Stimulated activated CD8-positive, alpha-beta memory T cell treated with anti-CD3 and anti-CD28 coated beads, Interleukin-12 subunit alpha, Interleukin-12 subunit beta, amount 100 ng/mL, for 1 hour (primary cell): ENCODE data around the gene NOTCH3.

Experiments
- DNase-seq: peaks from one replicate; pipeline ENCODE4 v3.0.0-alpha.2; 2020; ENCODE audit warnings: low read depth

Gene NOTCH3

DNA sequence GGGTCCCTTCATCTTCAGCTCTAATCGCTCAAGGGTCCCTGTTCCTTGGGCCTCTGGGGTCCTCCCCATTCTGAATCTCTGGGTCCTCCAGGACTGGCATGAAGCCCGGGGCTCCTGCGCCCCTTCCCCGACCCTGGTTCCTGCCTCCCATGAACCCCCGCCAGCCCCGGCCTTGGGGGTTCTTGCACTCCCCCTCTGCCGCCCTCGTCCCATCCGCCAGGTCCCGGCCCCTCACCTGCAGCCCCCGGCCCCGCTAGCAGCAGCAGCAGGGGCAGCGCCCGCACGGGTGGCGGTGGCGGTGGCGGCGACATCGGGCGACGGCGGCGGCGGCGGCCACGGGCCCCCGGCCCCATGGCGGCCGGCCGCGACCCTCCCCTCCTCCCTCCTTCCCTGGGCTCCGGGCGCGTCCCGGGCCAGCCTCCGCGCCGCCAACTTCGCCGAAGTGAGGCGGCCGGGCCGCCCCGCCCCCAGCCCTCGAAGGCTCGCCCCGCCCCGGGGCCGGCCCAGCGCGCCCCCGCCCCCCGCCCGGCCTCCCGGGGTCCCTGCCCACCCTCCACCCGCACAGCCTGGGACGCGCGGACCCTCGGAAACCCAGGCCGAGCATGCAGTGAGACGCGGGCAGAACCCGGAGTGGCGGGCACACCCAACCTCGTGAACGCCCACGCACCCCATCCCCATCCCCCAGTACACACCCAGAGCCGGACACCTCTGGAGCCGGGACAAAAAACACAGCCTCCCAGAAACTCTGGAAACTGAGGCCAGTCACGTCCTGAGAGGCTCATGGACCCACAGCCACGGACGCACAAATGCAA is at the start of gene NOTCH3:
TSS of gene NOTCH3 (minus strand) at position 443 of the 812 bp plus-strand sequence. CDS start at position 353, 90 bp downstream.
- DNase-seq: no peak

DNA sequence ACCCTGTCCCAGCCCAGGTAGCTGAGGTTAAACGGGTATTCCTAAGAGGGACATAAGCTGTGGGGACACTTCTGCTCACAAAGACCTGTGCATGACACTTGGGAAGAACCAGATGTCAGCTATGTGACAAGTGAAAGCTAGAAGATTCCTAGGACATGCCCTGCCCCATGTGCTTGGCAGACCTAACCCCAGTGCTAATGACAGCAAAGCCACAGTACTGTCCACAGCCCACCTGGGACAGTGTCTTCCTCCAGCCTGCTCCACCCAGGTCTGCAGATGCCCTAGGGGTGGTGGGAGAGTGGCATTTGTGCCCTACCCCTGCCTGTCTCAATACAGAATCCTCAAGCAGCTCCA is 49.8 kb upstream of the NOTCH3 start:
- DNase-seq: no peak

- DNase-seq: no peak
Measured at GRCh38 chr19:15249972-15250639, 49.3 kb upstream of the NOTCH3 start.

DNA sequence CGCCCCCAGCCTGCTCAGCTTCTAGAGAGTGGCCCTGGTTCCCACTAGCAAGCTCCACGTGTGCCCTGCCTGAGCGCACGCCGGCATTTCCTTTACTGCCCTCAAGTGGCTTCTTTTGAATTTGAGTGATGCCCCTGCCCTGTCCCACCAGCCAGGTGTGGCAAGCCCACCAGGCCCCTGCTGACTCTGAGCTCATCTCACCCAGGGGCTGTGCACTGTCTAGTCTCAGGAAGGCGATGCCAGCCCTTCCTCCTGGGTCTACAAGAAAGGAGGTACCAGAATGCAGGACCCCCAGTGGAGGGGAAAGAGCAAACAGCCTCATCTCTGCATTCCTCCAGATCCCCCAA is 48.7 kb upstream of the NOTCH3 start:
- DNase-seq: no peak

GRCh38 chr19:15248648-15249527 is 48.1 kb upstream of the NOTCH3 start:
- DNase-seq: no peak

GRCh38 chr19:15248106-15248505 is 47.3 kb upstream of the NOTCH3 start:
- DNase-seq: no peak

DNA sequence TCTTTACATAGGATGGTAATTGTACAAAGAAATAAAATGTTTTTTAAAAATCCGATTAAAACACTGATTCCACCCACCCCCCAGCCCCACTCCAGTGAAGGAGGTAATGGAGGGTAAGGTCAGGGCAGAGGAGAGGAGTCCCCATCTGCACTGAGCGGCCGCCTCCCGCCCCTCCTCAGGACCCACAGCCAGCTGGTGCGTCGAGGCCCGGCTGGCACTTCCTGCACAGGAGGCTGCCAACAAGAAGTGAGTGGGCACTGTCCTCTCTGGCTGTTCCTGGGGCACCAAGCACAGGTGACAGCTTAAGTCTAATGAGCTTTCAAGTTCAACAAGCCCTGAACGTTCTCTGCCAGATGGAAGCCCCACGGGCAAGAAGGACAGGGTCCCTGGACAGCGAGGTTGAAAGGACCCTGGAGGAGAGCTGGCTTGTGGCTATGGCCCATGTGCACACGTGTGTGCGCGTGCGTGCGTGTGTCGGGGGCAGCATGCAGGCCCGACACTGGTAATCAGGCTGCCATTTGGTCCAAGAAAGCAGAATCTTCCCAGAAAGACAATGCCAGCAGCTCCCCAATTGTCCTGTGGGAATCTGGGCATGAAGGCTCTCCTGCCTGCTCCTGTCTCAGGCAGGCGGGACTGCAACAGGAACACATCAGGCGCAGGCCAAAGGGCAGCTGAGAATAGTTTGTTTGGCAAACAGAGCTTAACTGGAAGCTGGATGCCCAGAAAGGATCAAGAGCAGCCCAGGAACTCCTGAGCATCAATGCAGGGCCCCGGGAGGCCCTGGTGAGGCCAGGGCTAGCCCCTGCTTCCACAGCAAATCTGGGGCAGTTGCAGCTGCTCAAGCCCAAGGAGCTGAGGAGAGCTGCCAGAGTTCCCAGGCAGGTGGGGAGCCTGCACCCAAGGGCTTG is 46.6 kb upstream of the NOTCH3 start:
- no peak for DNase-seq

DNA sequence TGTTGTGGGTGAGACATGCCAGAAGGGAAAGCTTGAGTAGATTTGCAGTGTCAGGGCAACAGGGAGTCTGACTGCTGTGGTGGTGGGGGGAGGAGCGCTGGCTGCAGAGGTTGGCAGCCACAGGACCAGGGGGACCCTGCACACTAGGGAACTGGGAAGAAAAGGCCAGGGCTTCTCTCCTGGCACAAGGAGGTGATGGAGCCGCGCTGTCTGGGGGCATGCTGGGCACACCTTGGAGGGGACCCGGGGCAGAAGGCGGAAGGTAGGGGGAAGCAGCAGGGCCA is 45.3 kb upstream of the NOTCH3 start:
- DNase-seq: no peak

DNA sequence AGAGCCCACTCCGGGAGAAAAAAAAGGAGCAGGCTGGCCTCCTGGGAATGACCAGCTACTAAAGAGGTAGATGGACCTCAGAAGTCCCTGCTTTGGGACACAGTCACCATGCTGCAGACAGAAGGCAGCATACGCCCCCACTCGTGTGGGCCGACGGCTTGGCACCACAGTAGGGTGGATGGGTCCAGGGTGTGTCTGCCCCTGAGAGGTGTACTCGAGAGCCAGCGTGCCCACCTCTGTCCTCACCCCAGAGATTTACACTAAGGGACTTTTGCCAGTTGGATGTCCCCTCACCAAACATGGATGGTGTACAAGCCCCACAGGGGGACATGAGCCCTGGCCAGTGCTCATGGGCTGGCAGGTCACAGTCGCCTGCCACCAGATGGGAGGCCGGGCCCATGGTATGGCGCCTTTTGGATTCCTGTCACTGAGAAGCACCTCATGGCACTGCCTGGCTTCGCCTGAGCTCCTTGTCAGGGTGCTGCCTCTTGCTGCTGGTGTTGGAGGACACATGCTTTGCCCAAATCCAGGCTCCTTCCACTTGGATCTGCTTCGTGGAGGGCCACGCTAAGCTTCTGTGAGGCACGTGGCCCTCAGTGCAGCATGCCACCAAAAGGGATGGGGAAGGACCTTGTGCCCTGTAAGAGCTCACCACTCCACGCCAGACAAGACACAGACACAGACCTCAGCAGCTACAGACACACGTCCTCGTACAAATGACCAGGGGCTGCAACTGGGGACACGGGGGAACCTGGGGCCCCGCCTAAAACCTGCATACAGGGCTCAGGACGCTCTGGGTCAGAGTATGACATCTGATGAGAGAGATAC is 44.8 kb upstream of the NOTCH3 start:
- DNase-seq: no peak

- DNase-seq: no peak
Measured at GRCh38 chr19:15244808-15245207, 44.0 kb upstream of the NOTCH3 start.

DNA sequence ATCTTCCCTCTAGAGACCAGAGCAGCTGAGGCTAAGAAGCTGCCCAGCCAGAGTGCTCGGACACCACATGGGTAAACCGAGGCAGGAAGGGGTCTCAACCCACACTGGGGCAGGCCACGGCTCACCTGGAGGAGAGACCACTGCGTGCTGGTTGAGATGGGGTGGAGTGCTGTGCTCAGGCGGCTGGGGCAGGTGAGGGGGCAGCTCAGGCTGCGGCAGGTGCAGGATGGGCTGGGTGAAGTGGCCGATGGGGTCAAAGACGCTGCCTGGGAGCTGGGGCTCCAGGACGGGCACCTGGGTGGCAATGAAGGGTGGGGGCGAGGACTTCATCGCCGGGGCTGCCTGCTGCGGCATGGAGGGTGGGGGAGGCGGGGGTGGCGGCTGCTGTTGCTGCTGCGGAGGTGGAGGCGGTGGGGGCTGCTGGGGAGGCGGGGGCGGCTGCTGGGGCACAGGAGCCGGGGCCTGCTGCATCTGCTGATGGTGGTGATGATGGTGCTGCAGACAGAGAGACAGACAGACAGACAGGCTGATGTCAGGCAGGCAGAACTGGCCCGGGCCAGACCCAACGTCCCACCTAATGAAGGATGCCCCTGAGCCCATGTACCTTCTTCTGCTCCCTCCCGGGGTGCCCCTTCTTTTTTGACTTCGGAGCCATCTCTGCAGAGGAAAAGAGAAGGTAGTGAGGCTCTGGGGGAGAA is 43.5 kb upstream of the NOTCH3 start:
- DNase-seq: no peak

GRCh38 chr19:15243236-15243957 is 42.6 kb upstream of the NOTCH3 start:
- DNase-seq: no peak

- DNase-seq: no peak
Measured at GRCh38 chr19:15241259-15241910, 40.6 kb upstream of the NOTCH3 start.

- no peak for DNase-seq
Measured at GRCh38 chr19:15240515-15240914, 39.7 kb upstream of the NOTCH3 start.

DNA sequence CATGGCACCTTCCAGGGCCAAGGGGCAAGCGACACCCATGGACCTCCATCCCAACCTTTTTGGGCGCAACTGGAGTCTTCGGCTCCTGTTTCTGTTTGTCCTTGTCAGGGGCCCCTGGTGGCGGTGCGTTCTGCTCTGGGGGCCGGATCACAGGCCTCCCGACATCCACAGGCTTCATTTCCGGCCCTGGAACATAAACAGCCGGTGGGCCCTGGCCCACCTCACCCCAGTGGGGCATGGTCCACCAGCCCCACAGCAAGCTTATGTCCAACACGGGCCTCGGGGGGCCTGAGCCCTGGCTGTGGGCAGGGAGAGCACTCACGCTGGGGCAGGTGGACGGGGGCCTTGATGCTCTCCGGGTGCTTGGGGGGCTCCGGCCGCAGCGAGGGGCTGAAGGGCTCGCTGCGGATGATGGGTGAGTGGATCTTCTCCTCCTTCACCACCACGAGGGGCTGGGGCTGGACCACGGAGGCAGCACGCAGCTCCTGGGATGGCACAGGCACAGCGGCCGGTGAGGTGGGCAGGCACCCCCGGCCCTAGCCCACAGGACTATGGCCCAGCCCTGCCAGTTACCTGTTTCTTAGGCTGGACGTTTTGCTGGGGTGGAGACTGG is 38.6 kb upstream of the NOTCH3 start:
- no peak for DNase-seq

GRCh38 chr19:15238639-15239155 is 37.9 kb upstream of the NOTCH3 start:
- DNase-seq: no peak

DNA sequence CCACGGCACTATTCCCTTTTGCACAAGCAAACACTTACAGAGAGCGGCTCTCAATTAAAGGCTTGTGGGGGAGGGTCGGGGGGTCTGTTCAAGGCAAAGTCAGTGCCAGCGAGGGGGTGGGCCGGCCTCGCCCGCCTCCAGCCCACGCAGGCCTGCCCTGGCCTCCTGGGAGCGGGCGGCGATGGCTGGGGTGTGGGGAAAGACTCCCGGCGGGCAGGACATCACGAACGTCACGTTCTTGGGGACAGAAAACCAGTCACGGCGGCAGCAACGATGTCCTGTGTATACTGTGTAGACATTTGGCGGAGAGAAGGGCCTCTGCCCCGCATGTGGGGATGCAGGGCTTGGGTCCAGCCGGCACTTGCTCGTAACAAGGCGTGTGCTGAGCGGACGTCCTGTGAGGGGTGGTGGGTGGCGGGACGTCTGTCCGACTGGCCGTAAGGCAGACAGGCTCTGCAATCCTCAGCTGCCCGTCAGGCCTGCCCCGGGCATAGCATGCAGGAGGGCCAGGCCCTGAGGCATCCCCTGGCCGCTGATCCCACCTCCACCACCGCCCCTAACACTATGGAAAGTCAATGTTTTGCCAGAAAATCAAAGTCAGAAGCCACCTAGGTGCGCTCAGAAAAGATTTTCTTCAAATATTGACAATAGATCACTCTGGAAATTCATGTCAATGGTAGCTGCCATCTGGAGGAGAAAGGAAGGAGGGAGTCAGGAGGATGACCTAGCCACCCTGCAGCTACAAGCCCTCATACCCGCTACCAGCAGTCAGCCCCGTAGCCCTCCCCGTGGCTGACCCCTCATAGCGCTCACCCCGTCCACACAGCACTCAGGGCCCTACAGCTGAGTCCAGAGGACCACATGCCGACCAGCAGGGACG is 37.2 kb upstream of the NOTCH3 start:
- DNase-seq: no peak

DNA sequence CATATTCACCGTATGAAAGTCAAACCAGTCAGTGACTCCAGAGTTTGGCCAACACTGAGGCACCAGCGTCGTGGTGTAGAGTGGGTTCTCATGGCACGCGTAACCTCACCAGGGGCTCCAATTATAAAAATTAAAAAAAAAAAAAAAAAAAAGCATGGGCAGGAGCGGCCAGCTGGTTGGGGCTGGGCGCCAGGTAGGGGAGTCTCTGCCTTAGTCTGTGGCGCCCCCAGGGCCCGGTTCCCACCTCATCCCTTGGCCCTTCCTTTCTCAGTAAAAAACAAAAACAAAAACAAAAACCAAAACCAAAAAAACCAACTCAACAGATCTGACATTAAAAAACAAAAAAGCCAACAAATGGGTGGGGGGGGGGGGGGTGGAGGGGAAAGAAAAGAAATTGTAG is 36.1 kb upstream of the NOTCH3 start:
- no peak for DNase-seq
